Muscle layer of duodenum (tissue), 2 donors: Measurements from ENCODE around the gene GDPGP1.
"Not testable (repeated sequence)": the region's sequence is repeated elsewhere in the genome, so short reads cannot be mapped to it uniquely, and the experiment has no call there.

Source experiments
- H3K27ac ChIP-seq: one replicate; pipeline ENCODE4 v1.7.0; 2013; ENCODE audit warnings: mild to moderate bottlenecking, low read length
- H3K27me3 ChIP-seq: one replicate; pipeline ENCODE4 v1.7.0; 2013; ENCODE audit warnings: low read depth, mild to moderate bottlenecking, control low read depth, low read length
- H3K36me3 ChIP-seq, 2 donors: one replicate each; pipeline ENCODE4 v1.7.0; 2013; ENCODE audit warnings: low read length in 2 of 2, control low read depth in 1 of 2, mild to moderate bottlenecking in 1 of 2; ENCODE audit not compliant: insufficient read depth in 2 of 2, control insufficient read depth in 1 of 2
- H3K4me1 ChIP-seq, 2 donors: one replicate each; pipeline ENCODE4 v1.7.0; 2013; ENCODE audit warnings: low read length in 2 of 2, mild to moderate bottlenecking in 2 of 2, control low read depth in 1 of 2, moderate library complexity in 1 of 2; ENCODE audit not compliant: insufficient read depth in 2 of 2, control insufficient read depth in 1 of 2
- H3K4me3 ChIP-seq, 2 donors: one replicate each; pipeline ENCODE4 v1.7.0; 2013; ENCODE audit warnings: low read length in 2 of 2, low read depth in 1 of 2, mild to moderate bottlenecking in 1 of 2
- H3K9me3 ChIP-seq, 2 donors: one replicate each; pipeline ENCODE4 v1.7.0; 2013; ENCODE audit warnings: low read length in 2 of 2, control low read depth in 1 of 2, mild to moderate bottlenecking in 1 of 2; ENCODE audit not compliant: control insufficient read depth in 1 of 2
- donor health status: healthy.

Gene GDPGP1

GRCh38 chr15:90234096-90234988, at the start of gene GDPGP1:
Gene GDPGP1 (plus strand): TSS chr15:90234209. CDS start chr15:90240909, 6,700 bp downstream.
- no peaks in the 10 kb centered on the region for H3K27me3 ChIP-seq
- H3K4me1 ChIP-seq = peaks cover 33 to 41% of the 10 kb centered on the region in 2 donors
- peak within 1 kb of the TSS; percentile 79 for H3K27ac ChIP-seq
- H3K4me3 ChIP-seq = peak within 1 kb of the TSS; percentile 77 to 87
- peaks cover 22 to 30% of the 10 kb centered on the region in 2 donors for H3K36me3 ChIP-seq
- no peaks in the 10 kb centered on the region for H3K9me3 ChIP-seq

- H3K27ac ChIP-seq = peak overlapping the region; percentile 86
- H3K4me1 ChIP-seq = peaks cover 0 to 9% of the 10 kb centered on the region in 2 donors
- H3K36me3 ChIP-seq = no peaks in the 10 kb centered on the region
- no peaks in the 10 kb centered on the region for H3K27me3 ChIP-seq
- no peaks in the 10 kb centered on the region for H3K9me3 ChIP-seq
- peak overlapping the region; percentile 80 to 82 for H3K4me3 ChIP-seq
Measured at GRCh38 chr15:90184786-90185704, 49.0 kb upstream of the GDPGP1 start.

GRCh38 chr15:90187257-90187868, 46.6 kb upstream of the GDPGP1 start:
- H3K4me1 ChIP-seq = peaks cover 13 to 29% of the 10 kb centered on the region in 2 donors
- H3K4me3 ChIP-seq = peak overlapping the region; percentile 19 to 32
- H3K27me3 ChIP-seq = no peaks in the 10 kb centered on the region
- no peaks in the 10 kb centered on the region for H3K9me3 ChIP-seq
- H3K36me3 ChIP-seq = no peaks in the 10 kb centered on the region
- H3K27ac ChIP-seq = peak overlapping the region; percentile 50

GRCh38 chr15:90188065-90188464, 45.9 kb upstream of the GDPGP1 start:
- not testable (repeated sequence) for H3K36me3 ChIP-seq, H3K9me3 ChIP-seq, H3K27me3 ChIP-seq, H3K4me3 ChIP-seq, H3K27ac ChIP-seq
- peaks cover 16 to 36% of the 10 kb centered on the region in 2 donors for H3K4me1 ChIP-seq

GRCh38 chr15:90188914-90189748, 44.9 kb upstream of the GDPGP1 start:
- Histone ChIP-seq H3K4me1 (peaks cover 21 to 46% of the 10 kb centered on the region in 2 donors), H3K27ac (peak overlapping the region; percentile 63), H3K27me3 (no peaks in the 10 kb centered on the region), H3K4me3 (no peak overlapping the region), H3K36me3 (no peaks in the 10 kb centered on the region), H3K9me3 (no peaks in the 10 kb centered on the region)

GRCh38 chr15:90189781-90190467, 44.1 kb upstream of the GDPGP1 start:
- no peaks in the 10 kb centered on the region for H3K36me3 ChIP-seq
- no peaks in the 10 kb centered on the region for H3K27me3 ChIP-seq
- no peaks in the 10 kb centered on the region for H3K9me3 ChIP-seq
- H3K27ac ChIP-seq = peak overlapping the region; percentile 76
- no peak overlapping the region for H3K4me3 ChIP-seq
- H3K4me1 ChIP-seq = peaks cover 21 to 44% of the 10 kb centered on the region in 2 donors

- peaks cover 21 to 39% of the 10 kb centered on the region in 2 donors for H3K4me1 ChIP-seq
- no peak overlapping the region for H3K4me3 ChIP-seq
- no peaks in the 10 kb centered on the region for H3K27me3 ChIP-seq
- H3K27ac ChIP-seq = peak overlapping the region; percentile 76
- H3K36me3 ChIP-seq = no peaks in the 10 kb centered on the region
- H3K9me3 ChIP-seq = no peaks in the 10 kb centered on the region
Measured at GRCh38 chr15:90190606-90191343, 43.2 kb upstream of the GDPGP1 start.

- Histone ChIP-seq H3K4me3 (peak overlapping the region in 1 of 2 donors; percentile 21), H3K36me3 (no peaks in the 10 kb centered on the region), H3K27ac (peak overlapping the region; percentile 76), H3K4me1 (peaks cover 21 to 39% of the 10 kb centered on the region in 2 donors), H3K9me3 (no peaks in the 10 kb centered on the region), H3K27me3 (no peaks in the 10 kb centered on the region)
Measured at GRCh38 chr15:90191344-90191687, 42.7 kb upstream of the GDPGP1 start.

GRCh38 chr15:90191794-90192509, 42.1 kb upstream of the GDPGP1 start:
- no peaks in the 10 kb centered on the region for H3K27me3 ChIP-seq
- peaks cover 21 to 39% of the 10 kb centered on the region in 2 donors for H3K4me1 ChIP-seq
- no peaks in the 10 kb centered on the region for H3K9me3 ChIP-seq
- peak overlapping the region in 1 of 2 donors; percentile 21 for H3K4me3 ChIP-seq
- peak overlapping the region; percentile 76 for H3K27ac ChIP-seq
- H3K36me3 ChIP-seq = no peaks in the 10 kb centered on the region
